Neuronal stem cell (in vitro differentiated cells): Measurements from ENCODE around the gene FBXO34.

ENCODE experiments used
- DNase-seq: peaks from one replicate; pipeline ENCODE4 v3.0.0-alpha.2; 2013; ENCODE audit warnings: low spot score
- H2AFZ ChIP-seq: one replicate; pipeline ENCODE4 v1.6.1; 2013; ENCODE audit warnings: mild to moderate bottlenecking, low read length, inconsistent platforms
- H2AK5ac ChIP-seq: 2 replicates; pipeline ENCODE4 v1.6.1; 2013; ENCODE audit warnings: low read depth, mild to moderate bottlenecking, inconsistent platforms, low read length, moderate library complexity, mixed read lengths
- H2BK120ac ChIP-seq: 2 replicates; pipeline ENCODE4 v1.6.1; 2013; ENCODE audit warnings: low read depth, mild to moderate bottlenecking, inconsistent platforms, low read length, moderate library complexity, mixed read lengths
- H2BK12ac ChIP-seq: one replicate; pipeline ENCODE4 v1.6.1; 2013; ENCODE audit warnings: low read length, inconsistent platforms
- H2BK15ac ChIP-seq: 2 replicates; pipeline ENCODE4 v1.6.1; 2013; ENCODE audit warnings: mild to moderate bottlenecking, low read length, inconsistent platforms, mixed read lengths
- H2BK5ac ChIP-seq: one replicate; pipeline ENCODE4 v1.6.1; 2013; ENCODE audit warnings: inconsistent platforms, mild to moderate bottlenecking, low read length, moderate library complexity
- H3K14ac ChIP-seq: one replicate; pipeline ENCODE4 v1.6.1; 2013; ENCODE audit warnings: low read length, inconsistent platforms
- H3K18ac ChIP-seq: 2 replicates; pipeline ENCODE4 v1.6.1; 2013; ENCODE audit warnings: low read length, inconsistent platforms
- H3K23ac ChIP-seq: 2 replicates; pipeline ENCODE4 v1.6.1; 2013; ENCODE audit warnings: low read depth, mild to moderate bottlenecking, mixed read lengths, low read length, inconsistent platforms; ENCODE audit not compliant: poor library complexity
- H3K27ac ChIP-seq: replicated peaks from 3 replicates; pipeline ENCODE4 v1.5.1; 2013; ENCODE audit warnings: low read length, inconsistent platforms
- H3K27me3 ChIP-seq, 3 experiments: 2 replicates each; pipeline ENCODE4 v1.6.1; 2013; ENCODE audit warnings: low read length in 3 of 3, mild to moderate bottlenecking in 2 of 3, inconsistent platforms in 1 of 3, low read depth in 1 of 3, mixed read lengths in 1 of 3, moderate library complexity in 1 of 3; ENCODE audit not compliant: control insufficient read depth in 3 of 3, insufficient read depth in 3 of 3
- H3K36me3 ChIP-seq, 2 donors: replicated peaks in 1 of 2; 2 replicates each; pipeline ENCODE4 v1.6.1; 2013; ENCODE audit warnings: low read length in 2 of 2; ENCODE audit not compliant: control insufficient read depth in 2 of 2, insufficient read depth in 2 of 2
- H3K4ac ChIP-seq: 2 replicates; pipeline ENCODE4 v1.6.1; 2013; ENCODE audit warnings: inconsistent platforms, mild to moderate bottlenecking, low read length, moderate library complexity
- H3K4me1 ChIP-seq, 2 donors: 1 replicate in 1 of 2; 2 replicates in 1 of 2; pipeline ENCODE4 v1.6.1; 2013; ENCODE audit warnings: low read length in 2 of 2, low read depth in 1 of 2; ENCODE audit not compliant: control insufficient read depth in 2 of 2, insufficient read depth in 1 of 2
- H3K4me2 ChIP-seq: one replicate; pipeline ENCODE4 v1.6.1; 2013; ENCODE audit warnings: mild to moderate bottlenecking, low read length, inconsistent platforms; ENCODE audit not compliant: insufficient read depth, poor library complexity, severe bottlenecking
- H3K4me3 ChIP-seq, 2 donors: 2 replicates each; pipeline ENCODE4 v1.5.1; 2013; ENCODE audit warnings: low read length in 2 of 2, mild to moderate bottlenecking in 2 of 2, inconsistent platforms in 1 of 2, moderate library complexity in 1 of 2
- H3K79me1 ChIP-seq: one replicate; pipeline ENCODE4 v1.6.1; 2013; ENCODE audit warnings: low read depth, mild to moderate bottlenecking, inconsistent platforms, low read length, moderate library complexity
- H3K9ac ChIP-seq: one replicate; pipeline ENCODE4 v1.6.1; 2013; ENCODE audit warnings: mild to moderate bottlenecking, low read depth, low read length, inconsistent platforms; ENCODE audit not compliant: poor library complexity
- H3K9me3 ChIP-seq, 2 donors: replicated peaks in 1 of 2; 2 replicates each; pipeline versions ENCODE3 to v1.6.1; 2013; ENCODE audit warnings: low read length in 2 of 2, mild to moderate bottlenecking in 2 of 2, inconsistent platforms in 1 of 2, low read depth in 1 of 2, mixed read lengths in 1 of 2, moderate library complexity in 1 of 2; ENCODE audit not compliant: control insufficient read depth in 2 of 2, insufficient read depth in 1 of 2
- H4K8ac ChIP-seq: one replicate; pipeline ENCODE4 v1.6.1; 2013; ENCODE audit warnings: low read depth, mild to moderate bottlenecking, inconsistent platforms, low read length, moderate library complexity
- H4K91ac ChIP-seq: one replicate; pipeline ENCODE4 v1.6.1; 2013; ENCODE audit warnings: low read length, low read depth, mild to moderate bottlenecking, inconsistent platforms; ENCODE audit not compliant: poor library complexity
- WGBS, 2 donors: extraction: QIAGEN DNeasy Blood & Tissue Kit; methylation state at CpG; one replicate each; pipeline ENCODE4 v1.1.7; 2013; ENCODE audit warnings: missing lambda C conversion rate in 2 of 2, mixed read lengths in 1 of 2; ENCODE audit not compliant: insufficient read length in 2 of 2, insufficient replicate concordance in 1 of 2; ENCODE audit errors: extremely low coverage in 2 of 2; 5-methylcytosine and 5-hydroxymethylcytosine counted together

Gene FBXO34

GRCh38 chr14:55294603-55295002 is 23.4 kb downstream of the FBXO34 start:
- Histone ChIP-seq H2BK12ac (no peak overlapping the region), H3K36me3 (peaks cover 0 to 18% of the 10 kb centered on the region in 2 donors), H3K4ac (no peak overlapping the region), H2BK120ac (no peak overlapping the region), H2AFZ (no peak overlapping the region), H3K4me2 (no peak overlapping the region), H4K91ac (no peak overlapping the region), H3K79me1 (peaks cover 9% of the 10 kb centered on the region), H3K27ac (no peak overlapping the region), H2BK15ac (no peak overlapping the region), H3K9ac (no peak overlapping the region), H3K9me3 (no peaks in the 10 kb centered on the region), H2BK5ac (no peak overlapping the region), H4K8ac (no peak overlapping the region), H2AK5ac (no peak overlapping the region), H3K23ac (no peak overlapping the region), H3K14ac (no peak overlapping the region), H3K27me3 (no peaks in the 10 kb centered on the region), H3K18ac (no peak overlapping the region), H3K4me1 (no peaks in the 10 kb centered on the region), H3K4me3 (no peak overlapping the region)
- no peak for DNase-seq
- no CpG with 5 or more reads among the region's 3 CpGs for WGBS, 2 donors

GRCh38 chr14:55297611-55298499 is 26.6 kb downstream of the FBXO34 start:
- no peak overlapping the region for H2BK12ac ChIP-seq
- peaks cover 5% of the 10 kb centered on the region for H3K79me1 ChIP-seq
- H3K23ac ChIP-seq = no peak overlapping the region
- H3K4ac ChIP-seq = no peak overlapping the region
- DNase-seq = no peak
- H3K4me1 ChIP-seq = peaks cover 0 to 3% of the 10 kb centered on the region in 2 donors
- no peak overlapping the region for H3K18ac ChIP-seq
- peaks cover 0 to 18% of the 10 kb centered on the region in 2 donors for H3K36me3 ChIP-seq
- no peaks in the 10 kb centered on the region for H3K9me3 ChIP-seq
- no peaks in the 10 kb centered on the region for H3K27me3 ChIP-seq
- H2BK5ac ChIP-seq = no peak overlapping the region
- H2AK5ac ChIP-seq = no peak overlapping the region
- H2AFZ ChIP-seq = no peak overlapping the region
- WGBS, 2 donors = no CpG with 5 or more reads among the region's 6 CpGs
- no peak overlapping the region for H2BK120ac ChIP-seq
- no peak overlapping the region for H3K27ac ChIP-seq
- no peak overlapping the region for H3K9ac ChIP-seq
- H2BK15ac ChIP-seq = no peak overlapping the region
- H4K91ac ChIP-seq = no peak overlapping the region
- no peak overlapping the region for H4K8ac ChIP-seq
- H3K14ac ChIP-seq = no peak overlapping the region
- H3K4me3 ChIP-seq = no peak overlapping the region
- no peak overlapping the region for H3K4me2 ChIP-seq

GRCh38 chr14:55298500-55298822 is 27.2 kb downstream of the FBXO34 start:
- Histone ChIP-seq H3K4ac (no peak overlapping the region), H3K4me1 (peaks cover 0 to 3% of the 10 kb centered on the region in 2 donors)

GRCh38 chr14:55301437-55302121 is 30.4 kb downstream of the FBXO34 start:
- H4K91ac ChIP-seq = no peak overlapping the region
- H3K4me1 ChIP-seq = peaks cover 0 to 3% of the 10 kb centered on the region in 2 donors
- no peak for DNase-seq
- H3K23ac ChIP-seq = no peak overlapping the region
- no peak overlapping the region for H3K9ac ChIP-seq
- H3K36me3 ChIP-seq = peaks cover 0 to 16% of the 10 kb centered on the region in 2 donors
- H3K4ac ChIP-seq = no peak overlapping the region
- H3K27ac ChIP-seq = no peak overlapping the region
- H2AK5ac ChIP-seq = no peak overlapping the region
- no CpG with 5 or more reads among the region's 1 CpG for WGBS, 2 donors
- no peak overlapping the region for H2BK12ac ChIP-seq
- H2AFZ ChIP-seq = no peak overlapping the region
- no peaks in the 10 kb centered on the region for H3K27me3 ChIP-seq
- H2BK5ac ChIP-seq = no peak overlapping the region
- no peak overlapping the region for H2BK15ac ChIP-seq
- no peak overlapping the region for H3K4me2 ChIP-seq
- H3K4me3 ChIP-seq = no peak overlapping the region
- H3K9me3 ChIP-seq = no peaks in the 10 kb centered on the region
- peaks cover 5% of the 10 kb centered on the region for H3K79me1 ChIP-seq
- H4K8ac ChIP-seq = no peak overlapping the region
- H3K14ac ChIP-seq = no peak overlapping the region
- no peak overlapping the region for H2BK120ac ChIP-seq
- no peak overlapping the region for H3K18ac ChIP-seq

More at GRCh38 chr14:55298500-55298822, 27.2 kb downstream of the FBXO34 start:
- Histone ChIP-seq H3K18ac (no peak overlapping the region), H2BK15ac (no peak overlapping the region), H3K14ac (peak overlapping the region; percentile 21), H2AK5ac (no peak overlapping the region), H3K9me3 (no peaks in the 10 kb centered on the region), H3K36me3 (peaks cover 0 to 18% of the 10 kb centered on the region in 2 donors), H4K8ac (no peak overlapping the region), H3K4me2 (no peak overlapping the region), H3K23ac (no peak overlapping the region), H3K79me1 (peaks cover 5% of the 10 kb centered on the region), H3K27me3 (no peaks in the 10 kb centered on the region), H2BK5ac (no peak overlapping the region), H3K4me3 (no peak overlapping the region), H2BK12ac (no peak overlapping the region), H2AFZ (no peak overlapping the region), H2BK120ac (no peak overlapping the region), H4K91ac (no peak overlapping the region), H3K27ac (no peak overlapping the region), H3K9ac (no peak overlapping the region)
- DNase-seq = no peak
- WGBS, 2 donors = no CpG with 5 or more reads among the region's 22 CpGs
